Activated naive CD4-positive, alpha-beta T cell treated with anti-CD3 and anti-CD28 coated beads, Interleukin-2, amount 50 U/mL, for 16 hours (primary cell): ENCODE results near the gene PAQR9.

Experiments
- DNase-seq: peaks from one replicate; pipeline ENCODE4 v3.0.0-alpha.2; 2020

Gene PAQR9

DNA sequence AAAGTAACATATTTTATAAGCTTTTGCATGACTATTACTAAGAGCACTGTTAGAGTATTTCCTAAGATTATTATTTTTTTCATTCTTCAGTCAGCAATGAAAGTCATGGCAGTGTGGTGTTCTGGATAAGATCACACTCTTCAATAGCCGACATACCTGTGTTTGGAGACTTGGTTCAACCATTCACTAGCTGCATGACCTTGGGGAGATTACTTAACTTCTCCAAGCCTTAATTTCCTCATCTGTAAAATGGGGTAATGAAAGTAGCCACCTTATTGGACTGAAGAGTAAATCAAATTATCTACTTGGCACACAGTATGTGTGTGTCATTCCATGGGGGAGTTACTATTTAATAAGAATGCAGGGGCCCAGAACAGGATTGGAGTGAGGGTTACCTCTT lies 50.0 kb downstream of the PAQR9 start:
- no peak for DNase-seq

- DNase-seq = no peak
These were observed 50.9 kb downstream of the PAQR9 start for GRCh38 chr3:142912402-142913172.
